SK-N-SH (cell line): ENCODE measurements around the gene MAP3K9. TPM values are rescaled to one million over a fixed set of nuclear protein-coding genes. Genes with fewer than 3 reads are reported as not detected.

Source experiments
- CTCF ChIA-PET: fragments of 300-600, 350-600 bp; formaldehyde crosslinking; extraction: SDS; loops from one replicate; lab custom pipeline; 2021; lab: Yijun Ruan, JAX
- POLR2A ChIA-PET: fragments of 350-600 bp; sonication (Branson Sonifier 250); formaldehyde crosslinking; extraction: SDS; loops from one replicate; lab custom pipeline; 2020; ENCODE audit warnings: antibody characterized with exemption, inconsistent platforms; lab: Yijun Ruan, JAX
- DNase-seq: peaks from one replicate; pipeline ENCODE4 v3.0.0; 2012
- H2AFZ ChIP-seq: fragments of 200-600 bp; sonication (generic); 2 replicates; pipeline ENCODE4 v1.8.1; 2016; ENCODE audit warnings: antibody characterized with exemption, mild to moderate bottlenecking, low read depth
- H3F3A ChIP-seq: fragments of 200-600 bp; sonication (generic); replicated peaks from 2 replicates; pipeline ENCODE3; 2016; ENCODE audit warnings: antibody characterized with exemption, mild to moderate bottlenecking; ENCODE audit not compliant: insufficient read depth
- H3K27ac ChIP-seq, 2 experiments: fragments of 200-500 bp in 1 of 2; fragments of 200-600 bp in 1 of 2; sonication (Bioruptor generic) in 1 of 2; sonication (generic), shearing (Covaris generic) in 1 of 2; 2 replicates each; pipeline versions ENCODE4 v1.5.1 to v1.6.1; 2014 to 2016; ENCODE audit warnings: low read depth in 2 of 2, inconsistent platforms in 1 of 2, low read length in 1 of 2, mild to moderate bottlenecking in 1 of 2, mixed read lengths in 1 of 2
- H3K27me3 ChIP-seq: fragments of 200-600 bp; sonication (generic), shearing (Covaris generic); 2 replicates; pipeline ENCODE4 v1.6.1; 2016; ENCODE audit warnings: mixed run types; ENCODE audit not compliant: insufficient read depth
- H3K36me3 ChIP-seq, 2 experiments: fragments of 200-500 bp in 1 of 2; fragments of 200-600 bp in 1 of 2; sonication (Bioruptor generic) in 1 of 2; sonication (generic) in 1 of 2; replicated peaks in 1 of 2; 2 replicates each; pipeline versions ENCODE3 to v1.5.1; 2014 to 2016; ENCODE audit warnings: low read length in 1 of 2, mild to moderate bottlenecking in 1 of 2; ENCODE audit not compliant: insufficient read depth in 2 of 2, control insufficient read depth in 1 of 2
- H3K4me1 ChIP-seq, 2 experiments: fragments of 200-500 bp in 1 of 2; fragments of 200-600 bp in 1 of 2; sonication (Bioruptor generic) in 1 of 2; sonication (generic), shearing (Covaris generic) in 1 of 2; 2 replicates each; pipeline versions ENCODE4 v1.5.1 to v1.6.1; 2014 to 2016; ENCODE audit warnings: low read depth in 1 of 2, low read length in 1 of 2, mixed run types in 1 of 2; ENCODE audit not compliant: insufficient read depth in 2 of 2, control insufficient read depth in 1 of 2
- H3K4me2 ChIP-seq: fragments of 200-600 bp; sonication (generic), shearing (Covaris generic); 2 replicates; pipeline ENCODE4 v1.6.1; 2017; ENCODE audit warnings: mixed run types
- H3K4me3 ChIP-seq, 2 experiments: fragments of 200-500 bp in 1 of 2; fragments of 200-600 bp in 1 of 2; sonication (Bioruptor generic) in 1 of 2; sonication (generic), shearing (Covaris generic) in 1 of 2; 2 replicates each; pipeline versions ENCODE4 v1.5.1 to v1.8.1; 2014 to 2016; ENCODE audit warnings: low read depth in 2 of 2, inconsistent platforms in 1 of 2, low read length in 1 of 2, mild to moderate bottlenecking in 1 of 2, mixed read lengths in 1 of 2, moderate library complexity in 1 of 2
- H3K79me2 ChIP-seq: fragments of 200-600 bp; sonication (generic); 2 replicates; pipeline ENCODE4 v1.8.1; 2017; ENCODE audit warnings: mild to moderate bottlenecking; ENCODE audit not compliant: insufficient read depth
- H3K9ac ChIP-seq: fragments of 200-600 bp; sonication (generic); 2 replicates; pipeline ENCODE4 v1.6.1; 2017; ENCODE audit warnings: mixed run types
- H3K9me2 ChIP-seq: fragments of 200-600 bp; sonication (generic); 2 replicates; pipeline ENCODE4 v1.6.1; 2017; ENCODE audit warnings: mixed run types
- H3K9me3 ChIP-seq: fragments of 200-600 bp; sonication (generic); 2 replicates; pipeline ENCODE4 v1.6.1; 2017; ENCODE audit warnings: mixed run types, mild to moderate bottlenecking, moderate library complexity
- H4K20me1 ChIP-seq: fragments of 200-600 bp; sonication (generic); 2 replicates; pipeline ENCODE4 v1.6.1; 2017; ENCODE audit warnings: mild to moderate bottlenecking, mixed run types; ENCODE audit not compliant: insufficient read depth
- CHD2 ChIP-seq: fragments of 150-350 bp; IDR thresholded peaks from 2 replicates; pipeline ENCODE4 v1.6.1; 2018; ENCODE audit warnings: low read length; ENCODE audit not compliant: partially characterized antibody
- CTCF ChIP-seq: fragments of 200-600 bp; sonication (generic); IDR thresholded peaks from 2 replicates; pipeline ENCODE4 v1.6.1; 2017; ENCODE audit warnings: antibody characterized with exemption, mild to moderate bottlenecking, moderate library complexity
- EP300 ChIP-seq, 2 experiments: IDR thresholded peaks; 2 replicates each; pipeline versions ENCODE4 v1.4.0 to v1.6.1; 2012; ENCODE audit warnings: borderline replicate concordance in 1 of 2, low read depth in 1 of 2, low read length in 1 of 2
- EZH2phosphoT487 ChIP-seq: fragments of 200-600 bp; sonication (generic); IDR thresholded peaks from 2 replicates; pipeline ENCODE4 v1.6.1; 2017; ENCODE audit warnings: low read depth, mixed run types, mild to moderate bottlenecking, antibody characterized with exemption, moderate library complexity, borderline replicate concordance
- FOSL2 ChIP-seq: IDR thresholded peaks from 2 replicates; pipeline ENCODE4 v1.4.0; 2012; ENCODE audit warnings: low read depth, mild to moderate bottlenecking, moderate library complexity, borderline replicate concordance
- FOXJ3 ChIP-seq: sonication (generic); formaldehyde crosslinking; IDR thresholded peaks from 2 replicates; pipeline ENCODE4 v1.5.1; 2020; ENCODE audit warnings: mild to moderate bottlenecking, missing genetic modification reagents
- FOXM1 ChIP-seq: IDR thresholded peaks from 2 replicates; pipeline ENCODE4 v1.4.0; 2012; ENCODE audit warnings: low read depth, mild to moderate bottlenecking
- GABPA ChIP-seq: IDR thresholded peaks from 2 replicates; pipeline ENCODE4 v1.4.0; 2012; ENCODE audit warnings: low read depth, mild to moderate bottlenecking
- IRF3 ChIP-seq: fragments of 150-350 bp; IDR thresholded peaks from 2 replicates; pipeline ENCODE4 v1.6.1; 2016; ENCODE audit warnings: mild to moderate bottlenecking, low read depth, low read length
- NRF1 ChIP-seq: IDR thresholded peaks from 2 replicates; pipeline ENCODE4 v1.6.1; 2012; ENCODE audit warnings: low read depth, mild to moderate bottlenecking, low read length
- PBX3 ChIP-seq: IDR thresholded peaks from 2 replicates; pipeline ENCODE4; 2012
- POLR2AphosphoS5 ChIP-seq: IDR thresholded peaks from 2 replicates; pipeline ENCODE4 v1.6.1; 2012; ENCODE audit warnings: low read depth, low read length
- RAD21 ChIP-seq: IDR thresholded peaks from 2 replicates; pipeline ENCODE4 v1.6.1; 2012; ENCODE audit warnings: mild to moderate bottlenecking, low read length
- RCOR1 ChIP-seq: fragments of 150-350 bp; IDR thresholded peaks from 2 replicates; pipeline ENCODE4 v1.6.1; 2017; ENCODE audit warnings: antibody characterized with exemption, low read length
- REST ChIP-seq: IDR thresholded peaks from 2 replicates; pipeline ENCODE4 v1.6.1; 2012; ENCODE audit warnings: mild to moderate bottlenecking, low read depth, low read length, moderate library complexity
- SMC3 ChIP-seq: IDR thresholded peaks from 2 replicates; pipeline ENCODE4 v1.6.1; 2012; ENCODE audit warnings: low read depth, low read length, improper control_type of control experiment
- USF1 ChIP-seq: IDR thresholded peaks from 2 replicates; pipeline ENCODE4 v1.4.0; 2012; ENCODE audit warnings: low read depth, borderline replicate concordance
- YY1 ChIP-seq: IDR thresholded peaks from 2 replicates; pipeline ENCODE4 v1.4.0; 2012; ENCODE audit warnings: low read depth, mild to moderate bottlenecking
- WGBS: methylation state at CpG from one replicate; pipeline ENCODE4 v1.1.6; 2017; ENCODE audit warnings: low lambda C conversion rate; 5-methylcytosine and 5-hydroxymethylcytosine counted together
- polyA plus RNA-seq, 3 experiments: library from polyadenylated mRNA; depleted of rRNA; stranded (reverse); fragments of >200 nt; gene quantifications; 2 replicates each; pipeline ENCODE4 v1.2.3, GENCODE V29; 2012

Gene MAP3K9
- polyA plus RNA-seq, 1 of the 3 experiments (the other 2 are of a cell fraction), result 2.0 TPM

- CTCF ChIA-PET, result interaction anchor here (1.0 kb wide), 1 partner anchor 36 kb away, joined by 3 read pairs; no protein-coding TSS in a partner anchor
- H3K36me3 ChIP-seq, result no peaks in the 10 kb centered on the region
- H3K9ac ChIP-seq, result no peak overlapping the region
- H4K20me1 ChIP-seq, result no peaks in the 10 kb centered on the region
- no peak overlapping the region for H3K4me2 ChIP-seq
- H3K27ac ChIP-seq, result no peak overlapping the region
- H2AFZ ChIP-seq, result no peak overlapping the region
- H3K9me2 ChIP-seq, result no peaks in the 10 kb centered on the region
- DNase-seq, result no peak
- no peaks in the 10 kb centered on the region for H3K27me3 ChIP-seq
- no peaks in the 10 kb centered on the region for H3K79me2 ChIP-seq
- no peak for TF ChIP-seq GABPA
- no peak for TF ChIP-seq USF1
- no peak for TF ChIP-seq NRF1
- TF ChIP-seq RAD21, result no peak
- TF ChIP-seq EZH2phosphoT487, result no peak
- no peak for TF ChIP-seq POLR2AphosphoS5
- TF ChIP-seq PBX3, result no peak
- no peak for TF ChIP-seq IRF3
- no peak for TF ChIP-seq RCOR1
- TF ChIP-seq EP300 (IDR thresholded peaks at IDR 0.05; ENCODE audit: borderline replicate concordance in 1 of 2, low read depth in 1 of 2, low read length in 1 of 2), result no peak
- no peak for TF ChIP-seq FOXJ3 (CRISPR knock-in tag)
- TF ChIP-seq FOXM1, result no peak
- no peak for TF ChIP-seq SMC3
- H3K9me3 ChIP-seq, result no peaks in the 10 kb centered on the region
- 76% methylated on average over 3 of the region's 3 CpGs for WGBS
- H3F3A ChIP-seq, result no peaks in the 10 kb centered on the region
- POLR2A ChIA-PET, result no interaction called here
- no peaks in the 10 kb centered on the region for H3K4me1 ChIP-seq
- no peak overlapping the region for H3K4me3 ChIP-seq
Observed at GRCh38 chr14:70847406-70848090, 38.2 kb upstream of the MAP3K9 start.

GRCh38 chr14:70845601-70846000 lies 36.3 kb upstream of the MAP3K9 start:
- no peak overlapping the region for H3K4me3 ChIP-seq
- TF ChIP-seq YY1, result no peak
- TF ChIP-seq CHD2, result no peak
- no peak for TF ChIP-seq PBX3
- no peak for TF ChIP-seq FOSL2
- TF ChIP-seq CTCF, result no peak
- no peak for TF ChIP-seq REST
- no peak overlapping the region for H3K27ac ChIP-seq
- H2AFZ ChIP-seq, result no peak overlapping the region
- H3K9me3 ChIP-seq, result no peaks in the 10 kb centered on the region
- H3F3A ChIP-seq, result no peaks in the 10 kb centered on the region
- POLR2A ChIA-PET, result no interaction called here
- no peak for DNase-seq
- H3K9ac ChIP-seq, result no peak overlapping the region
- CTCF ChIA-PET, result no interaction called here
- no peaks in the 10 kb centered on the region for H4K20me1 ChIP-seq
- no peaks in the 10 kb centered on the region for H3K9me2 ChIP-seq
- H3K27me3 ChIP-seq, result no peaks in the 10 kb centered on the region
- 40% methylated on average over 2 of the region's 2 CpGs for WGBS
- no peaks in the 10 kb centered on the region for H3K4me1 ChIP-seq
- H3K79me2 ChIP-seq, result no peaks in the 10 kb centered on the region
- H3K36me3 ChIP-seq, result no peaks in the 10 kb centered on the region
- no peak overlapping the region for H3K4me2 ChIP-seq
